ENCODE results near the gene OIP5.

Gene OIP5

DNA sequence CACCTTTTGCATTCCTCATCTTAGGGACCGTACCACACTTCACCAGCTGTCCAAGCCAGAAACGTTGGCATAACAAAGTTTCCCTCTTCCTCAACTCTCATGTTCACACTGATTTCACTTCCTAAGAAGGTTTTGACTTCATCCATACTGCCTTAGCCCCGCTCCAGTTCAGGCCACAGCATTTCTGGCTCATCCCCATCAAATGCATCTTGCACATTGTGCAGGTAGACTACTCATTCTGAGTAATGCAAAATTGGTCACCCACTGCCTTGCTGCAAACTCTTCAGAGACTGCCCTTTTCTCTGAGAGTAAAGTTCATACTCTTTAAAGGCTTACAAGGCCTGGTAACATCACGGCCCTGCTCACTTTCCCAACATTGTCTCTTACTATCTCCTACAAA lies 9.1 kb upstream of the OIP5 start:
- in situ Hi-C loops (cut with HindIII; ENCODE audit: low sequenced_read_pairs), result no loop called here
- no peak overlapping the region for H3K4me3 ChIP-seq (ENCODE audit: low read depth, low read length)
- TF ChIP-seq, protein P1, sequence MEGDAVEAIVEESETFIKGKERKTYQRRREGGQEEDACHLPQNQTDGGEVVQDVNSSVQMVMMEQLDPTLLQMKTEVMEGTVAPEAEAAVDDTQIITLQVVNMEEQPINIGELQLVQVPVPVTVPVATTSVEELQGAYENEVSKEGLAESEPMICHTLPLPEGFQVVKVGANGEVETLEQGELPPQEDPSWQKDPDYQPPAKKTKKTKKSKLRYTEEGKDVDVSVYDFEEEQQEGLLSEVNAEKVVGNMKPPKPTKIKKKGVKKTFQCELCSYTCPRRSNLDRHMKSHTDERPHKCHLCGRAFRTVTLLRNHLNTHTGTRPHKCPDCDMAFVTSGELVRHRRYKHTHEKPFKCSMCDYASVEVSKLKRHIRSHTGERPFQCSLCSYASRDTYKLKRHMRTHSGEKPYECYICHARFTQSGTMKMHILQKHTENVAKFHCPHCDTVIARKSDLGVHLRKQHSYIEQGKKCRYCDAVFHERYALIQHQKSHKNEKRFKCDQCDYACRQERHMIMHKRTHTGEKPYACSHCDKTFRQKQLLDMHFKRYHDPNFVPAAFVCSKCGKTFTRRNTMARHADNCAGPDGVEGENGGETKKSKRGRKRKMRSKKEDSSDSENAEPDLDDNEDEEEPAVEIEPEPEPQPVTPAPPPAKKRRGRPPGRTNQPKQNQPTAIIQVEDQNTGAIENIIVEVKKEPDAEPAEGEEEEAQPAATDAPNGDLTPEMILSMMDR (IDR thresholded peaks at IDR 0.05; ENCODE audit: low read depth, low read length), result no peak
- no peak for DNase-seq (ENCODE audit: low read depth, low spot score)

DNA sequence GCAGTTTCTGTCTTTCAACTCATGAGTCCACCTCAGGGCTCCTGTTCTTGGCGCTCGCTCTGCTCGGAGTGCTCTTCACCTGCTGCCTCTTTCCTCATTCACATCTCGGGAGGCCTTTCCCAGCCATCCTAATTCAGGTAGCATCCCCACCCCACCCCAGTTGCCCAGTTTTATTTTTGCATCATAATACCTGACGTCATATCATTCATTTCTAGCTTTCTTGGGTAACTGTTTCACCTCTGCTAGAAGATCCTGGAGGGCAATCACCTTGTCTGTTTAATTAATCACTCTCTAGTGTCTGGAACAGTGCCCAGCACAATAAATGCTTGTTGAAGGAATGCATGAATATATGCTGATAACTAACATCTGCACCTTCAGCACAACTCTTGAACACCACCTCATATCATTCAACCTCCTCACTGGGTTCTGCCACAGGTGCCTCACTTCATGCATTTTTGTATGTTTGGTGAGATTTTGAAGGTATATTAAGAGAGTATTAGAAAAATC lies 7.9 kb upstream of the OIP5 start:
- TF ChIP-seq, protein P1 (IDR thresholded peaks at IDR 0.05; ENCODE audit: low read depth, low read length), result no peak
- in situ Hi-C loops (cut with HindIII; ENCODE audit: low sequenced_read_pairs), result no loop called here

DNA sequence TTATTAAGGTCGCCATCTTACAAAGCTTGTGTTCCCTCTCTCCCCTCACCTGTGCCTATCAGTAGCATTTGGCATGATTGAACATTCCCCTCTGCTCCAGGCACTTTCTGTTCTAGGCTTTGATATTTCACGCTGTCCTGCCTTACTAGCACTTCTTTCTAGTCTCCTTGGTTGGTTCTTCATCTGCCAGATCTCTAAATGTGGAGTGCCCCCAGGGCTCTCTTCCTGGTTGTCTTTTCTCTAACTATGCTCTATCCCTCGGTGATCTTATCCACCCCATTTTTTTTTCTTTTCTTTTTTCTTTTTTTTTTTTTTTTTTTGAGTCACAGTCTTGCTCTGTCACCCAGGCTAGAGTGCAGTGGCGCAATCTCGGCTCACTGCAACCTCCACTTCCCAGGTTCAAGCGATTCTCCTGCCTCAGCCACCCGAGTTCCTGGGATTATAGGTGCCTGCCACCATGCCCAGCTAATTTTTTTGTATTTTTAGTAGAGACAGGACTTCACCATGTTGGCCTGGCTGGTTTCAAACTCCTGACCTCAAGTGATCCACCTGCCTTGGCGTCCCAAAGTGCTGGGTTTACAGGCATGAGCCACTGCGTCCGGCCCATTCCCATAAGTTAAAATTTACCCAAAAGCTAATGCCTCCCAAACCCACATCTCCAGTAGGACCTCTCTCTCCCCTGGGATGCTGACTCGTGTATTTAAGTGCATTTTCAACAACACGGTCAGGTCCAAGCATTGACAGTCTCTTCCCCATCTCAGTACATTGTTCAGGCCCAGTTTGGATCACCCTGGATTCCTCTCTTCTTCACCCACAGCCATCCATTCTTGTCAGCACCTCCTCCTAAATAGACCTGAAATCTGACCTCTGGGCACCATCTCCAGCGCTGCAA lies 5.5 kb upstream of the OIP5 start:
- H3K4me3 ChIP-seq (ENCODE audit: low read depth, low read length), result no peak overlapping the region
- TF ChIP-seq, protein P1 (IDR thresholded peaks at IDR 0.05; ENCODE audit: low read depth, low read length), result no peak
- in situ Hi-C loops (cut with HindIII; ENCODE audit: low sequenced_read_pairs), result no loop called here
- no peak for DNase-seq (ENCODE audit: low read depth, low spot score)

More for the DNA sequence above, 7.9 kb upstream of the OIP5 start:
- no peak for DNase-seq (ENCODE audit: low read depth, low spot score)
- no peak overlapping the region for H3K4me3 ChIP-seq (ENCODE audit: low read depth, low read length)

DNA sequence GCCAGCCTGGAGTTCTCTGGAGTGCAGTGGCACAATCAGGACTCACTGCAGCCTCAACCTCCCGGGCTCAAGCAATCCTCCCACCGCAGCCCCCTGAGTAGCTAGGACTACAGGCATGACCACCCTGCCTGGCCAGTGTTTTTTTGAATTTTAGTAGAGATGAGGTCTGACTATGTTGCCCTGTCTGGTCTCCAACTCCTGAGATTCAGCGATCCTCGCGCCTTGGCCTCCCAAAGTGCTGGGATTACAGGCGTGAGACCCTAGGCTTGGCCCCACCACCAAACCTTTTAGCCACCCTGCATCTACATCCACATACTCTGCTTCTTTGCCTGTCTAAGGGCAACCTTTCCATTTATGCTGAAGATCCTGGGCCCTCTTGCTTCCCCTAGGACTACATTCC lies 4.7 kb upstream of the OIP5 start:
- TF ChIP-seq, protein P1 (IDR thresholded peaks at IDR 0.05; ENCODE audit: low read depth, low read length), result no peak
- no peak for DNase-seq (ENCODE audit: low read depth, low spot score)
- H3K4me3 ChIP-seq (ENCODE audit: low read depth, low read length), result no peak overlapping the region
- in situ Hi-C loops (cut with HindIII; ENCODE audit: low sequenced_read_pairs), result no loop called here

DNA sequence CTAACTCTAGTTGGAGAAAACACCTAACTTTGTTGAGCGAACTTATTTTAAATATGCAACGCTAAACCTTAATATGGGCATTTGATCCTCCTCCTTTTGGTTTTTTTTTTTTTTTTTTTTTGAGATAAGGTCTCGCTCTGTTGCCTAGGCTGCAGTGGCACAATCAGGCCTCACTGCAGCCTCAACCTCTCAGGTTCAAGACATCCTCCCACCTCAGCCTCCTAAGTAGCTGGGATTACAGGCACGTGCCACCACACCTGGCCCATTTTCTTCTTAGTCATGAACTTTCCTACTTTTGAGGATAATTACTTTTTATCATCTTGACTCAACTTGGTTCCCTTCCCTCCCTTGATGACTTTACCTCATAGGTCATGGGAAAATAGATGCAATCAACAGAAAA lies 4.2 kb upstream of the OIP5 start:
- in situ Hi-C loops (cut with HindIII; ENCODE audit: low sequenced_read_pairs), result no loop called here
- no peak overlapping the region for H3K4me3 ChIP-seq (ENCODE audit: low read depth, low read length)
- TF ChIP-seq, protein P1 (IDR thresholded peaks at IDR 0.05; ENCODE audit: low read depth, low read length), result no peak
- DNase-seq (ENCODE audit: low read depth, low spot score), result no peak

DNA sequence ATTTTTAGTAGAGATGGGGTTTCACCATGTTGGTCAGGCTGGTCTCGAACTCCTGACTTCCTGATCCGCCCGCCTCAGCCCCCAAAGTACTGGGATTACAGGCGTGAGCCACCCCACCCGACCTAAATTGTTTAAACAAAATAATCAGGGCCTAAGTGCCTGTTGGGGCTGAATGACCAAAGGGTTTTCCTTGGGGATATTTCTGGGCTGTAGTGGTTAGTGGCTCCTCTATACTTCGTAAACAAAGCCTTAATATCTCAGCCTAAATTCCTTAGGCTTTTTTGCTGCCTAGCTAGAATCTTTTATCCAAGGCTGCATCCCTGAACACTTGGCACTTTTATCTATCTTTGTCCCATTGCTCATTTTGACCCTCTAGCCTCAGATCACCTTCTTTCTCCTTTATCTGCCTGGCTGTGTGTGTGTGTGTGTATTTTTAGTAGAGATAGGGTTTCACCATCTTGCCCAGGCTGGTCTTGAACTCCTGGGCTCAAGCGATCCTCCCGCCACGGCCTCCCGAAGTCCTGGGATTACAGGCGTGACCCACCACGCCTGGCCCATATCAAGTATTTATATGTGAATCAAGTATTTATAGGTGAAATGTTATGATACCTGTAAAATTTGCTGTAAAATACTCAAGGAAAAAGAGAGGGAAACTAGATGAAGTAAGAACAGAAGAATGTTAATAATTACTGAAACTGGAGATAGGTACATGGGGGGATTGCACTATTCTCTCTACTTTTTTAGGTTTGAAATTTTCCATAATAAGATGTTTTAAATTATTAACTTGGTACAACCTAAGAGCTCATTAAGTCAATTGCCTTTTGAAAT lies 2.1 kb upstream of the OIP5 start:
- peak overlapping the region; percentile 22 for H3K4me3 ChIP-seq (ENCODE audit: low read depth, low read length)
- DNase-seq (ENCODE audit: low read depth, low spot score), result no peak
- in situ Hi-C loops (cut with HindIII; ENCODE audit: low sequenced_read_pairs), result no loop called here
- TF ChIP-seq, protein P1 (IDR thresholded peaks at IDR 0.05; ENCODE audit: low read depth, low read length), result no peak

Data from astrocyte of the spinal cord (primary cell).